Endothelial cell of umbilical vein (primary cell): ENCODE measurements around the gene KLF15. TPM values are rescaled to one million over a fixed set of nuclear protein-coding genes. Genes with fewer than 3 reads are reported as not detected.

Experiments
- BruUV-seq: library from RNA; stranded (reverse); fragments of 400-500 nt; replicated peaks from 2 replicates; lab custom pipeline; 2021; lab: Mats Ljungman, UMichigan
- CTCF ChIA-PET: fragments of 300-600, 350-600 bp; sonication (Branson Sonifier 250); formaldehyde crosslinking; loops from one replicate; lab custom pipeline; 2021; ENCODE audit warnings: antibody characterized with exemption, inconsistent platforms; lab: Charles Lee
- POLR2A ChIA-PET: fragments of 300-600, 350-600 bp; sonication (Branson Sonifier 250); formaldehyde crosslinking; loops from one replicate; lab custom pipeline; 2021; ENCODE audit warnings: antibody characterized with exemption, inconsistent platforms; lab: Charles Lee
- DNase-seq: peaks from one replicate; pipeline ENCODE4 v3.0.0-alpha.2; 2011; ENCODE audit warnings: low read depth, low spot score
- FAIRE-seq: peaks from 2 replicates; lab custom pipeline; 2011; peaks lifted over from hg19 to GRCh38; lab: Jason Lieb, UNC
- H2AFZ ChIP-seq: 2 replicates; pipeline ENCODE4 v1.6.0; 2012; ENCODE audit warnings: low read depth, low read length, control low read depth, inconsistent platforms
- H3K27ac ChIP-seq: 2 replicates; pipeline ENCODE4 v1.5.1; 2011; ENCODE audit warnings: low read depth, mild to moderate bottlenecking, control low read depth, low read length, moderate library complexity; ENCODE audit not compliant: insufficient read depth
- H3K27me3 ChIP-seq, 2 experiments: 2 replicates each; pipeline versions ENCODE4 v1.6.0 to v1.6.1; 2011; ENCODE audit warnings: low read length in 2 of 2, mixed read lengths in 1 of 2; ENCODE audit not compliant: control insufficient read depth in 2 of 2, insufficient read depth in 2 of 2
- H3K36me3 ChIP-seq, 2 experiments: 2 replicates in 1 of 2; 3 replicates in 1 of 2; pipeline ENCODE4 v1.5.1; 2011; ENCODE audit warnings: low read length in 2 of 2, mild to moderate bottlenecking in 1 of 2, moderate library complexity in 1 of 2; ENCODE audit not compliant: control insufficient read depth in 2 of 2, insufficient read depth in 2 of 2; ENCODE audit errors: extremely low read depth in 1 of 2
- H3K4me1 ChIP-seq: 3 replicates; pipeline ENCODE4 v1.5.1; 2011; ENCODE audit warnings: mild to moderate bottlenecking, low read length; ENCODE audit not compliant: control insufficient read depth, insufficient read depth; ENCODE audit errors: extremely low read depth
- H3K4me2 ChIP-seq: 2 replicates; pipeline ENCODE4 v1.6.1; 2011; ENCODE audit warnings: low read length, control low read depth, mixed read lengths; ENCODE audit not compliant: insufficient read depth
- H3K4me3 ChIP-seq, 3 experiments: fragments of 200-600 bp in 1 of 3; sonication (generic), shearing (Covaris generic) in 1 of 3; replicated peaks in 1 of 3; 2 replicates each; pipeline ENCODE4 v1.5.1; 2011 to 2016; ENCODE audit warnings: control low read depth in 3 of 3, low read length in 3 of 3, mild to moderate bottlenecking in 2 of 3, inconsistent platforms in 1 of 3, low read depth in 1 of 3, moderate library complexity in 1 of 3; ENCODE audit not compliant: insufficient read depth in 1 of 3
- H3K79me2 ChIP-seq: 2 replicates; pipeline ENCODE4 v1.6.0; 2012; ENCODE audit warnings: low read length, inconsistent platforms; ENCODE audit not compliant: control insufficient read depth, insufficient read depth
- H3K9ac ChIP-seq: replicated peaks from 2 replicates; pipeline ENCODE3; 2011; ENCODE audit warnings: low read length, control low read depth; ENCODE audit not compliant: insufficient read depth; ENCODE audit errors: extremely low read depth
- H3K9me1 ChIP-seq: replicated peaks from 3 replicates; pipeline ENCODE4 v1.6.0; 2011; ENCODE audit warnings: mild to moderate bottlenecking, low read length; ENCODE audit not compliant: control insufficient read depth, insufficient read depth; ENCODE audit errors: extremely low read depth
- H3K9me3 ChIP-seq: replicated peaks from 2 replicates; pipeline ENCODE4 v1.5.1; 2012; ENCODE audit warnings: low read length, inconsistent platforms; ENCODE audit not compliant: control insufficient read depth, insufficient read depth
- H4K20me1 ChIP-seq: replicated peaks from 2 replicates; pipeline ENCODE3; 2011; ENCODE audit warnings: mild to moderate bottlenecking, low read length; ENCODE audit not compliant: control insufficient read depth, insufficient read depth; ENCODE audit errors: extremely low read depth
- EZH2 ChIP-seq: IDR thresholded peaks from 2 replicates; pipeline ENCODE4 v1.6.1; 2012; ENCODE audit warnings: borderline replicate concordance, low read depth, mild to moderate bottlenecking, moderate library complexity, low read length, inconsistent platforms; ENCODE audit not compliant: severe bottlenecking
- FOS ChIP-seq: IDR thresholded peaks from 2 replicates; pipeline ENCODE4 v1.6.1; 2011; ENCODE audit warnings: mild to moderate bottlenecking, low read length, moderate library complexity, borderline replicate concordance; ENCODE audit not compliant: insufficient read depth
- GATA2 ChIP-seq: IDR thresholded peaks from 2 replicates; pipeline ENCODE4 v1.7.0; 2011; ENCODE audit warnings: low read depth, mild to moderate bottlenecking, moderate library complexity, mixed read lengths, low read length; ENCODE audit not compliant: insufficient read length, insufficient read depth
- JUN ChIP-seq: IDR thresholded peaks from 2 replicates; pipeline ENCODE4 v1.6.1; 2011; ENCODE audit warnings: borderline replicate concordance, low read depth; ENCODE audit not compliant: insufficient read length, insufficient read depth
- MYC ChIP-seq: IDR thresholded peaks from one replicate; pipeline ENCODE4 v1.6.1; 2011; ENCODE audit warnings: mild to moderate bottlenecking, low read depth, low read length
- POLR2A ChIP-seq: IDR thresholded peaks from 2 replicates; pipeline ENCODE4 v1.6.1; 2012; ENCODE audit warnings: low read depth, mild to moderate bottlenecking, control low read depth, low read length
- dilution Hi-C: fragments of 300-500 bp; cut with MboI; formaldehyde crosslinking; loops from one replicate; pipeline ENCODE4 v1.15.0; 2019; ENCODE audit warnings: low sequenced_read_pairs; ENCODE audit not compliant: extremely low pct_ligation_motif_present
- intact Hi-C: fragments of 100-400 bp; cut with micrococcal nuclease; formaldehyde crosslinking; loops from one replicate; pipeline ENCODE4 v1.10.0; 2022
- polyA plus RNA-seq, 4 experiments: library from polyadenylated mRNA; depleted of rRNA in 3 of 4; stranded (reverse) in 3 of 4; unstranded in 1 of 4; fragments of >200 nt; gene quantifications; 2 replicates each; pipeline versions ENCODE4 v1.2.1 to v1.2.3, GENCODE V29; 2011 to 2012; ENCODE audit warnings: missing spikeins in 1 of 4
- total RNA-seq: library from RNA; stranded (reverse); gene quantifications from 2 replicates; pipeline ENCODE4 v1.2.3, GENCODE V29; 2021
- TF ChIP-seq, protein P1 (sequence below), 2 donors: IDR thresholded peaks; 1 replicate in 1 of 2; 2 replicates in 1 of 2; pipeline ENCODE4 v1.5.1; 2011; ENCODE audit warnings: low read length in 2 of 2, mild to moderate bottlenecking in 2 of 2, moderate library complexity in 2 of 2, control low read depth in 1 of 2, inconsistent platforms in 1 of 2, low read depth in 1 of 2; ENCODE audit not compliant: insufficient read depth in 1 of 2; ENCODE audit errors: extremely low read depth in 1 of 2
- TF ChIP-seq, protein P2 (sequence below): IDR thresholded peaks from 2 replicates; pipeline ENCODE4 v1.6.1; 2011; ENCODE audit not compliant: insufficient read depth, insufficient read length

KLF15 gene
- total and polyA plus RNA-seq, 2 donors (not counting 3 experiments of a cell fraction or from before 2014, with no cell fraction given), result 2.2 to 3.0 TPM

DNA sequence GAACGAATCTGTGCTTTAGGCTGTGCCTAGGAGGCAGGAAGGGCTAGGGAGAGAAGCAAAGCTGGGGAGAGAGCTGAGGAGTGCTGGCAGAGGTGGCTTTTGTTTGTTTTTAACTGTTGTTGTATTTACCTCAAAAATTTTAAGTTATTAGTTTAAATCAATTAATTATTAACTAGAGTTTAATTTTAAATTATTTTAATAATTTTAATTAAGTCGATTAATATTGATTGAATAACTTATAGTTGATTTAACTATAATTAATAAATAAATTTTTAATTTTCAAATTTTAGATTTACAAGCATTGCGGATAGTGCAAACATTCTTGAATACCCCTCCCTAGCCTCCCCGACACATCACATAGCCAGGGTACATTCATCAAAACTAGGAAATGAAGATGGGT is 30.6 kb downstream of the KLF15 start:
- BruUV-seq, result no TSS peak
- dilution Hi-C loops, result no loop called here
- CTCF ChIA-PET, result no interaction called here
- no peak overlapping the region for H3K4me2 ChIP-seq
- FAIRE-seq, result no peak
- no peaks in the 10 kb centered on the region for H3K9me1 ChIP-seq
- H3K79me2 ChIP-seq, result no peaks in the 10 kb centered on the region
- no peak overlapping the region for H3K9ac ChIP-seq
- no peak for TF ChIP-seq POLR2A
- TF ChIP-seq GATA2, result no peak
- no peak for TF ChIP-seq JUN
- no peak for TF ChIP-seq FOS
- TF ChIP-seq, protein P1, sequence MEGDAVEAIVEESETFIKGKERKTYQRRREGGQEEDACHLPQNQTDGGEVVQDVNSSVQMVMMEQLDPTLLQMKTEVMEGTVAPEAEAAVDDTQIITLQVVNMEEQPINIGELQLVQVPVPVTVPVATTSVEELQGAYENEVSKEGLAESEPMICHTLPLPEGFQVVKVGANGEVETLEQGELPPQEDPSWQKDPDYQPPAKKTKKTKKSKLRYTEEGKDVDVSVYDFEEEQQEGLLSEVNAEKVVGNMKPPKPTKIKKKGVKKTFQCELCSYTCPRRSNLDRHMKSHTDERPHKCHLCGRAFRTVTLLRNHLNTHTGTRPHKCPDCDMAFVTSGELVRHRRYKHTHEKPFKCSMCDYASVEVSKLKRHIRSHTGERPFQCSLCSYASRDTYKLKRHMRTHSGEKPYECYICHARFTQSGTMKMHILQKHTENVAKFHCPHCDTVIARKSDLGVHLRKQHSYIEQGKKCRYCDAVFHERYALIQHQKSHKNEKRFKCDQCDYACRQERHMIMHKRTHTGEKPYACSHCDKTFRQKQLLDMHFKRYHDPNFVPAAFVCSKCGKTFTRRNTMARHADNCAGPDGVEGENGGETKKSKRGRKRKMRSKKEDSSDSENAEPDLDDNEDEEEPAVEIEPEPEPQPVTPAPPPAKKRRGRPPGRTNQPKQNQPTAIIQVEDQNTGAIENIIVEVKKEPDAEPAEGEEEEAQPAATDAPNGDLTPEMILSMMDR (IDR thresholded peaks at IDR 0.05; ENCODE audit: extremely low read depth in 1 of 2, insufficient read depth in 1 of 2, low read depth in 1 of 2, low read length in 2 of 2), result no peak
- TF ChIP-seq, protein P2, sequence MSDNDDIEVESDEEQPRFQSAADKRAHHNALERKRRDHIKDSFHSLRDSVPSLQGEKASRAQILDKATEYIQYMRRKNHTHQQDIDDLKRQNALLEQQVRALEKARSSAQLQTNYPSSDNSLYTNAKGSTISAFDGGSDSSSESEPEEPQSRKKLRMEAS, result no peak
- TF ChIP-seq EZH2, result no peak
- no peak for TF ChIP-seq MYC
- no peak for DNase-seq
- no peak overlapping the region for H3K27ac ChIP-seq
- no peak overlapping the region for H2AFZ ChIP-seq
- H3K36me3 ChIP-seq, result no peaks in the 10 kb centered on the region
- POLR2A ChIA-PET, result no interaction called here
- H3K27me3 ChIP-seq, result peaks cover 0 to 2% of the 10 kb centered on the region in 2 experiments
- no peaks in the 10 kb centered on the region for H4K20me1 ChIP-seq
- no peaks in the 10 kb centered on the region for H3K9me3 ChIP-seq
- intact Hi-C loops, result no loop called here
- H3K4me1 ChIP-seq, result no peaks in the 10 kb centered on the region
- H3K4me3 ChIP-seq, result no peak overlapping the region
